GM19043 (cell line): ENCODE measurements around the gene CCDC7.
"Not testable (repeated sequence)": the region's sequence is repeated elsewhere in the genome, so short reads cannot be mapped to it uniquely, and the experiment has no call there.

Experiments used
- ATAC-seq: cut with Tn5 transposase; IDR thresholded peaks from one replicate; pipeline ENCODE4 v1.9.1; 2021; ENCODE audit warnings: low read depth; ENCODE audit not compliant: unreplicated experiment

CCDC7 gene

DNA sequence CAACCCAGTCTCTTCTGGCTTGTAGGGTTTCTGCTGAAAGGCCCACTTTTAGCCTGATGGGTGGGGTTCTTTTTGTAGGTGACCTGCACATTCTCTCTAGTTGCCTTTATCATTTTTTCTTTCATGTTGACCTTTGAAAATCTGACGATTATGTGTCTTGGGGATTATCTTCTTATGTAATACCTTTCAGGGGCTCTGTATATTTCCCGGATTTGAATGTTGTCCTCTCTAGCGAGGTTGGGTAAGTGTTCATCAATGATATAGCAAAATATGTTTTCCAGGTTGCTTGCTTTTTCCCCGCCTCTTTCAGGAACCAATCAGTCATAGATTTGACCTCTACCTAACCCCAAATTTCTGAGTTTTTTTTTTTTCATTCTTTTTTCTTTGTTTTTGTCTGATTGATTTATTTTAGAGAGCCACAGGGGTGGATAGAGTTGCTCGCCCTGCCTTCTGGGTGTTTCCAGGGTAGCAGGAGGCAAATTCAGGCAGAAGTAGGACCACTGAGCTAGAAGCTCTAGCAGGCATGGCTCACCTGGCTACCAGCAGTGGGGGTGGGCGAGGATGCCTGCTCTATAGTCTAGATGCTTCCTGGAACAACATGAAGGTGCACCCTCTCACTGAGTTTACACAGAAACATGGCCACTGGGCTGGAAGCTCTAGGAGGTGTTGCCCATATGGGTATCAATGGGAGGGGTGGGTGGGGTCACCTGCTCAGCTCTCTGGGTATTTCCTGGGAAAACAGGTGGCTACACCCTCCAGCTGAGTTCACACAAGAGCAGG is 94.9 kb downstream of the CCDC7 start:
- no peak for ATAC-seq

DNA sequence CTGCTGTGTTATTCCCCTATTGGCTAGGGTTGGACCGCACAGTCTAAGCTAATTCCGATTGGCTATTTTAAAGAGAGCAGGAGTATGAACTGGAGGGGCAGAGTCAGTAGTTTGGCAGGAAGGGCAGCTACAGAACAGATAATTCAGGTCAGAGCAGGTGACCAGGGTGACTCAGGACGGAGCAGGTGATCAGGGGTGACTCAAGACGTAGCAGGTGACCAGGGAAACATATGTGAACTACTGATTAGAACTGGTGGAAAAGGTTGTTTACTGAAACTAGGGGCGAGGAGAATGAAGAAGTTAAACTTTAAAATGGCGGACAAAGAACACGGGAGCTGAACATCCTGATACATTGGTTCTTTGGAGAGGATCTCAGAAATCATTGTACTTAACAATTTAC is 102.3 kb downstream of the CCDC7 start:
- ATAC-seq: no peak

DNA sequence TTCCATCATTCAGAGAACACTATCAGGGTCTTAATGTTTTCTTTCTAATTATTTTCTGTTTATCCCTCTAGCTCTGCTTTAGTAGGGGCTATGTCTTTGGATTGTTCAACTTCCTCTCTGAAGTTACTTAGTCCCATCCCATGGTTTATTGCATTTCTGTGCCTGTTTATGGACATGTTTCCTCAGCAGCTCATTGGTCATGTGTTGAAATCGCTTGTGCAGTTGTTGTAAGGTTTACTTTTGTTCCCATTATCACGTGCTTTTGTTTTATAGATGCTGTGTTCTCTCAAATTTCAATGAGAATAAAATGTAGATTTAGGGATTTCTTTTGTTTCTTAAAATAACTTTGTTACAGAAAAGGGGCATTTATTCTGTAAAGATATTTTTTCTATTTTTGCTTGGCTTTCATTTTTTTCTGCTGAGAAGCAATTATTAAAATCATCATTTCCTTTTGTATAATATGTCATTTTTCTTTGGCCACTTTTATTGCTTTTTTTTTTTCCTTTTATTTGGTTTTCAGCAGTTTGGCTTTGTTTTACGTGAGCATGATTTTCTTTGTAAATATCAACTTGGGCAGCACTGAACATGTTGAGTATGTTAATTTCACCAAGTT is 110.9 kb downstream of the CCDC7 start:
- no peak for ATAC-seq

DNA sequence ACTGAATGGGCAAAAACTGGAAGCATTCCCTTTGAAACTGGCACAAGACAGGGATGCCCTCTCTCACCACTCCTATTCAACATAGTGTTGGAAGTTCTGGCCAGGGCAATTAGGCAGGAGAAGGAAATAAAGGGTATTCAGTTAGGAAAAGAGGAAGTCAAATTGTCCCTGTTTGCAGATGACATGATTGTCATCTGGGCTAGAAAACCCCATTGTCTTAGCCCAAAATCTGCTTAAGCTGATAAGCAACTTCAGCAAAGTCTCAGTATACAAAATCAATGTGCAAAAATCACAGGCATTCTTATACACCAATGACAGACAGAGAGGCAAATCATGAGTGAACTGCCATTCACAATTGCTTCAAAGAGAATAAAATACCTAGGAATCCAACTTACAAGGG is 116.8 kb downstream of the CCDC7 start:
- ATAC-seq: not testable (repeated sequence)

DNA sequence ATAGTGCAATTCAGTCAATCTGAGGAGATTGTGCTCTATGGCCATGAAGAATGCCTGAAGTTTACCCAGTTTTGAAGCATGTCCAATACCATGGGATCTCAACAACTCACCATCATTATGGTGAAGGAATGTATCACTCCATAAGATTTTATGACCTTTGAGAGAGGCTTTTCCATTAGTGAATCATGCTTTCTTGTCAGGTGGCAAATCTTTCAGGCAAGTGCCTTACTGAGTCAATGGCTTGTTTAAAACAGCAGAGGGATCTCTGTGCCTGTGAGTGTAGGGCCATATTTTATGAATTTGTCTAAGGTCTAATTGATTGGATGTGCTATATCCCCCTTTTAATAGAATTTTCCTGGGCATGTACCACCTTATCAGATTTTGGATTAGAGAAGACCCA is 131.5 kb downstream of the CCDC7 start:
- ATAC-seq: no peak

DNA sequence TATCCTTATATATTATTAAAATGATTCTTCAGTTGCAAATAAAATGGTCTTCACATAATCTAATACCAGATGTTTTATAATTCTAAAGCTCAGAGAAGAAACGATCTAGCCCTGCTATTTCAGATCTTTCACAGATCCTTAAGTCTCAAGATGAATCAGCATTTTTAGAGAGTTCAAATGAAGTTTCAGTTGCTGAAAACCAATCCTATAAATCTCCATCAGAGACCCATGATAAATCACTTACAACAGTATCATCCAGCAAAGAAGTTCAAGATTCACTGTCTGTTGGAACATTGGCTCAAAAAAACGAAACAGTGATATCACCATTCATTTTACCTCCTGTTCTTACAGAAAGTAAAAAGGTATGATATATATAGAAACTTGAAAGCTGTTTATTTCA is 137.0 kb downstream of the CCDC7 start:
- ATAC-seq: no peak

DNA sequence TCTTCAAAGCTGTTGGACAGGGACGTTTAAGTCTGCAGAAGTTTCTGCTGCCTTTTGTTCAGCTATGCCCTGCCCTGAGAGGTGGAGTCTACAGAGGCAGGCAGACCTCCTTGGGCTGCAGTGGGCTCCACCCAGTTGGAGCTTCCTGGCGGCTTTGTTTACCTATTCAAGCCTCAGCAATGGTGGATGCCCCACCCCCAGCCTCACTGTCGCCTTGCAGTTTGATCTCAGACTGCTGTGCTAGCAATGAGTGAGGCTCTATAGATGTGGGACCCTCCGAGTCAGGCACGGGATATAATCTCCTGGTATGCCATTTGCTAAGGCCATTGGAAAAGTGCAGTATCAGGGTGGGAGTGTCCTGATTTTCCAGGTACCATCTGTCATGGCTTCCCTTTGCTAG is 152.1 kb downstream of the CCDC7 start:
- not testable (repeated sequence) for ATAC-seq

DNA sequence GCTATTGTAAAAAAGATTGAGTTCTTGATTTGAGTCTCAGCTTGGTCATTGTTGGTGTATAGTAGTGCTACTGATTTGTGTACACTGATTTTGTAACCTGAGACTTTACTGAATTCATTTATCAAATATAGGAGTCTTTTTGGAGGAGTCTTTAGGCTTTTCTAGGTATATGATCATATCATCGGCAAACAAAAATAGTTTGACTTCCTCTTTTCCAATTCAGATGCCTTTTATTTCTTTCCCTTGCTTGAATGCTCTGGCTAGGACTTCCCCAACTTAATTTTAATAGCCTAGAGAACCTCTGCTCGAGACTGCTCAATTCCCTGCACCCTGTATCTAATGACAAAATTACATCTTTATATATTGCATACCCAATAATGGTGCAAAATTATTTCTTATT is 154.4 kb downstream of the CCDC7 start:
- ATAC-seq: no peak

DNA sequence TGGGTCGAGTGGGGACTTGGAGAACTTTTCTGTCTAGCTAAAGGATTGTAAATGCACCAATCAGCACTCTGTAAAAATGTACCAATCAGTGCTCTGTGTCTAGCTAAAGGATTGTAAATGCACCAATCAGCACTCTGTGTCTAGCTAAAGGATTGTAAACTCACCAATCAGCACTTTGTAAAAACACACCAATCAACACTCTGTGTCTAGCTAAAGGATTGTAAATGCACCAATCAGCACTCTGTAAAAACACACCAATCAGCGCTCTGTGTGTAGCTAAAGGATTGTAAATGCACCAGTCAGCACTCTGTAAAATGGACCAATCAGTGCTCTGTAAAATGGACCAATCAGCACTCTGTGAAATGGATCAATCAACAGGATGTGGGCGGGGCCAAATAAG is 155.6 kb downstream of the CCDC7 start:
- ATAC-seq: not testable (repeated sequence)

DNA sequence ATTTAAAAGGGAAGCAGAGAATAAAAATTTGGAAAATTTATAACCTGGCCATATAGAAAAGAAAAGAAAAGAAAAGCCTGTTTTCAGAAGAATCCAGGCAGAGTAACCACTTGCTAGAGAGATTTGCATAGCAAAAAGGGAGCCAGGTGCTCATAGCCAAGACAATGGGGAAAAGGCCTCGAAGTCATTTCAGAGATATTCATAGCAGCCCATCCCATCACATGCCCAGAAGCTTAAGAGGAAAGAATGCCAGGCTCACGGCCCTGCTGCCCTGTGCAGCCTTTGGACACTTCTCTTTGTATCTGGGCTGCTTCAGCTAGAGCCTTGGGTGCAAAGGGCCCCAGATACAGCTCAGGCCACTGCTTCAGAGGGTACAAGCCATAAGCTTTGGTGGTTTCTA is 159.8 kb downstream of the CCDC7 start:
- ATAC-seq: no peak

DNA sequence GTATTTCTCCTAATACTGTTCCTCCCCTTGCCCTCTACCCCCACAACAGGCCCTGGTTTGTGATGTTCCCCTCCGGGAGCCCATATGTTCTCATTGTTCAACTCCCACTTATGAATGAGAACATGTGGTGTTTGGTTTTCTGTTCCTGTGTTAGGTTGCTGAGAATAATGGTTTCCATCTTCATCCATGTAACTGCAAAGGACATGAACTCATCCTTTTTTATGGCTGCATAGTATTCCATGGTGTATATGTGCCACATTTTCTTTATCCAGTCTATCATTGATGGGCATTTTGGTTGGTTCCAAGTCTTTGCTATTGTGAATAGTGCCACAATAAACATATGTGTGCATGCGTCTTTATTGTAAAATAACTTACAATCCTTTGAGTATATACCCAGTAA is 164.6 kb downstream of the CCDC7 start:
- not testable (repeated sequence) for ATAC-seq

DNA sequence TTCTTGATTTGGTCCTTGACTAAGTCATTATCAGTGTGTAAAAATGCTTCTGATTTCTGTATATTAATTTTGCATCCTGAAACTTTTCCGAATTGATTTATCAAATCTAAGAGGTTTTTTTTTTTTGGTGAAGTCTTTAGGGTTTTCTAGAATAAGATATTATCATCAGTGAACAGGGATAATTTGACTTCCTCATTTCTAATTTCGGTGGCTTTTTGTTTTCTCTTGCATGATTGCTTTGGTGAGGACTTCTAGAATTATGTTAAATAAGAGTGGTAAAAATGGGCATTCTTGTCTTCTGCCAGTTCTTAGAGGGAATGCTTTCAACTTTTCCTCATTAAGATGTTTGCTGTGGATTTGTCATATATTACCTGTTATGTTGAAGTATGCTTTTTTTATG is 170.5 kb downstream of the CCDC7 start:
- no peak for ATAC-seq

DNA sequence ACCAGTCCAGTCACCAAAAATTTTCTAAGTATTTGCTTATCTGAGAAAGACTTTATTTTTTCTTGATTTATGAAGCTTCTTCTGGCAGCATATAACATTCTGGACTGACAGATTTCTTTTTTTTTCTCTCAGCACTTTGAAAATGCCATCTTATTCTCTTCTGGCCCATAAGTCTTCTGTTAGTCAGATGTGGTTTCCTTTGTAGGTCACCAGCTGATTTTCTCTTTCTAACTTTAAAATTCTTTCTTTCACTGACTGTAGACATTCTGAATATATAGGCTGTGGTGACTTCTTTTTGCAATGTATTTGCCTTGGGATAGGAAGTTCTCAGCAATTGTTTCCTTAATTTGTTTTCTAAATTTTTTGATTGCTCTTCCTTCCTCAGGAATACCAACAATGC is 172.5 kb downstream of the CCDC7 start:
- no peak for ATAC-seq

DNA sequence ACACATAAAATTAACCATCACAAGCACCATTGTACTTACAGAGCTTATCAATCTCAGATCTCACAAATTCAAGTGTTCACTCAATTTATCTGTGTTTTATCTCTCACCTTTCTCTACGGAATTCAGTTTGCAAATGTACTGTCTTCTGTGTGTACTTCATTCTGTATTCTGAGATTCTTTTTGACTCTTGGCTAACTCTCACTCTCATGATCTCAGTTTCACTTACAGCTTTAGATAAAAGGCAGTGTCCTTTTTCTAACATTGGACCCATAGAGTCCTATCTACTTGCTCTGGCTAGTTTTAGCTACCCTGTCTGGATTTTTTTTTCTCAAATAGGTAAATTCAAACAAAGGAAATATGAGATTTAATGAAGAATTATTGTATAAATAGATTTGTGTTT is 176.0 kb downstream of the CCDC7 start:
- no peak for ATAC-seq

DNA sequence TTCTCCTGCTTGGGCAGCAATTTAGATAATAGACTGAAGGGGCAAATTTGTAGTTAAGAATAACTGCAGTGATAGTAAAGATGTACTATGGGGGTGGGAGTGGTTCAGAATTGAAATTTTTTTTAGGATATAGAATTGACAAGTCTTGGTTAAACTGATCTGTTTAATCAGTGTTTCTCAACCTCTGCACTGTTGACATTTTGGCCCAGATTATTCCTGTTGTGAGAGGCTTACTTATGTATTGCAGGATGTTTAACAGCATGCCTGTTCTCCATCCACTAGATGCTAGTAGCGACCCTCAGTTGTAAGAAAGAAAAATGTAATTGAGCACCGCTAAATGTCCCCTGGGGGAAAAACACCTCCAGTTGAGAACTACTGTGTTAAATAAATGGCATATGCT is 176.5 kb downstream of the CCDC7 start:
- no peak for ATAC-seq

DNA sequence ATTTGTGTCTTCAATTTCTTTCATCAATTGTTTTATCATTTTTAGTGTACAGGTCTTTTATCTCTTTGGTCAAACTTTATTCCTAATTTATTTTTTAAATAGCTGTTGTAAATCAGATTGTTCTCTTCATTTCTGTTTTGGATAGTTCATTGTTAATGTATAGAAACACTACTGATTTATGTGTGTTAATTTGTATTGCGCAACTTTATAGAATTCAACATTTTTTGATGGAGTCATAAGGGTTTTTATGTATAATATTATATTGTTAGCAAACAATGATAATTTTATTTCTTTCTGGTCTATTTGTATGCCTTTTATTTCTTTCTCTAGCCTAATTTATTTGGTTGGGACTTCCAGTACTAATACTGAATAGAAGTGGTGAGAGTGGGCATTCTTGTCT is 181.2 kb downstream of the CCDC7 start:
- ATAC-seq: no peak

DNA sequence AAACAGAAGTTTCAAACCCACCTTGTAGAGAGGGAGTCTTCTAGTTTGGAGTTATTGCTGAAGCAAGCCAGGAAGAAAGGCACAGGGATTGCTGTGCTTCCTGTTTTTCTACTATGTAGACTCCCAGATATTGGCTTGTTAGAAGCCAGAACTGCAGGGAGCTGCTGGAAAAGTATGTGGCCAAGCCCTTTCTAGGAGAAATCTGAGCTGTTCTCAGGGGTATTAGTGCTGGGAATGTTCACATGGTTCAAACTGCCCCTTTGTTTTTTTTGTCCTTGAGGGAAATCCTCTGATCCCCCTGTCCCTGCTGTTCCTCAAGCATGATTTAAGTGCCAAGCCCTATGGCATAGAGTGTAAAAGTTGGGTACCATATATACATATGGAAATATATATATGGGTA is 184.0 kb downstream of the CCDC7 start:
- no peak for ATAC-seq

DNA sequence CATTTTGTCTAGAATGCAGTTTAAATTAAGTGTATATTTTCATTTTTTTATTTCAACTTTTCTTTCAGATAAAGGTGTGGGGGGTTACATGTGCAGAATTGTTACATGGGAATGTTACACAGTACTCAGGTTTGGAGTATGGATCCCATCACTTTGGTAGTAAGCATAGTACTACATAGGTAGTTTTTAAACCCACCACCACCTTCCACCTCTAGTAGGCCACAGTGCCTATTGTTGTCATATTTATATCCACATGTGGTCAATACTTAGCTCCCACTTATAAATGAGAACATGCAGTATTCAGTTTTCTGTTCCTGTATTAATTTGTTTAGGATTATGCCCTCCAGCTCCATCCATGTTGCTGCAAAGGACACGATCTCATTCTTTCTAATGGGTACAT is 200.6 kb downstream of the CCDC7 start:
- ATAC-seq: no peak

DNA sequence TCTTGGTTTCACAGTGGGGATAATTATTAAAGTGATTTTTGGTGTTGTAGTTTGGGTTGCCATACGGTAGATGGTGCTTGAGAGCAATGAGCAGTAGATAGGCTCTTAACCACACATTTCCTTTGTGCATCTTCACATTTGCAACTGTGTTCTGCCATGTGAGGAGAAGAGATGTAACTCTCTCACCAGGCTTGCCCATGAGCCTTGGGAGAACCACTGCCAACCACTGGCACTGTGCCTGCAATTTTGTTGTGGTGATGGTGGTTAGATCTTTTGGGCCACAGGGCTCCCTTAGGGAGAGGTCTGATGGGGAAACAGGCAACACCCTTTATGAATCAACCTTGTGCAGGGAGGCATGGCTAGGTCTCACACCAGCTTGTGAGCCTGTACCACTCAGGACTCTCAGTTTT is 204.3 kb downstream of the CCDC7 start:
- no peak for ATAC-seq

DNA sequence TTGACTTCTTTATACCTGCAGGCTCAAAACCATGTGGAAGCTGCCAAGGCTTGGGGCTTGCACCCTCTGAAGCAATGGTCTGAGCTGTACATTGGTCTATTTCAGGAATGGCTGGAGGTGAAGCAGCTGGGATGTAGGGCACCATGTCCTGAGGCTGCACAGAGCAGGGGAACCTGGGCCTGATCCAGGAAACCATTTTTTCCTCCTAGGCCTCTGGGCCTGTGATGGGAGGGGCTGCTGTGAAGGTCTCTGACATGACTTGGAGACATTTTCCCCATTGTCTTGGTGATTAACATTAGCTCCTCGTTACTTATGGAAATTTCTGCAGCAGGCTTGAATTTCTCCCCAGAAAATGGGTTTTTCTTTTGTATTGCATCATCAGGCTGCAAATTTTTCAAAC is 211.5 kb downstream of the CCDC7 start:
- ATAC-seq: not testable (repeated sequence)

DNA sequence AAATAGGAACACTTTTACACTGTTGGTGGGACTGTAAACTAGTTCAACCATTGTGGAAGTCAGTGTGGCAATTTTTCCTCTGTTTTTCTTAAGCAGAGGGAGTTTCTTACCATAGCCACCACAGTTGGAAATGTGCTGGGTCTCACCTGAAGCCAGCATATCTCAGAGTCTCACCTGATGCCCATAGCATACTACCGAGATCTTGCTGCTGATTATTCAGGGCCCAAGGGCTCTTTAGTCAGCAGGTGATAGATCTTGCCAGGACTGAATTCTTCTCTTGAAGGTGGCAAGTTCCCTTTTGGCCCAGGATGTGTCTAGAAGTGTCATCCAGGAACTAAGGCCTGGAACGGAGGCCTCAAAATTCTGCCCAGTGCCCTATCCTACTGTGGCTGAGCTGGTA is 215.4 kb downstream of the CCDC7 start:
- no peak for ATAC-seq

DNA sequence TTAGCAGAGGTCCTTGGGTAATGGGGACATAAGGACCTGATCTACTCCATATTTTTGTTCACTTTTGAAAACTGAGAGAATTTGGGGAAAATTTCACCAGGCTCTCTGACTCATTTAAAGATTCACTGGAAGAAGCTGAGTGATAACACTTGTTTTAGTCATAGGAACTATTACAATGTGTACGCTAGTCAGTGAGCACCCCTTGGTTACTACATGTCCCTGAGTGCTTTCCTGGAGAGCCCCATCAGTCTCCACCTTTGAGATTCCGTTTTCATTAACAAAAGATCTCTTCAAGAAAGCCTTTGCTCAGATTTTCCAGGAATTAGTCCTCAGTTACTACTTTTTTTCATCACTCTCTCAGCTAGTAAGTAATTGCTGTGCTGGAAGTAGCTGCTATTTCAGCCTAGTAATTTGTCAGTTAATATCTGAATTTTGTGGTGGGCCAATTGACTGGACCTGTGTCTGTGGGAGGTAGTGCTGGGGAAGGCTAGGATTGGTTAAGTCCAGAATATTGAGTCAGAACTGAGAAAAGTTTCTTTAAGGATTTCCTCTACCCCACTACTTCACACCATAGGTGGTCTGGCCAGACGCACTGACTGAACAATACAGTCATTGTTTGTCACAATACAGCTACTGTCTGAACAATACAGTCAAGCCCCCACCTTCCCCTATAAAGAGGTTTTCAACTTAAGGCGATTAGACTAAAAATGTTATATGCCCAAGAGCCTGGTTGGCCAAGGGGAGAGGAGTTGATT is 235.0 kb downstream of the CCDC7 start:
- no peak for ATAC-seq
